AG04449 (cell line): Measurements from ENCODE around the gene GNAI3.

Experiments used
- CTCF ChIA-PET: fragments of 350-600 bp; formaldehyde crosslinking; extraction: SDS; loops from one replicate; lab custom pipeline; 2021; ENCODE audit warnings: antibody characterized with exemption; lab: Yijun Ruan, JAX
- POLR2A ChIA-PET: fragments of 400-600, 350-600 bp; formaldehyde crosslinking; extraction: SDS; loops from one replicate; lab custom pipeline; 2020; ENCODE audit warnings: antibody characterized with exemption, inconsistent platforms; lab: Yijun Ruan, JAX
- DNase-seq: peaks from one replicate; pipeline ENCODE4 v3.0.0-alpha.2; 2010; ENCODE audit warnings: low read depth, low spot score
- H3K4me3 ChIP-seq: 2 replicates; pipeline ENCODE4 v1.5.1; 2011; ENCODE audit warnings: low read depth, mild to moderate bottlenecking, control low read depth, low read length
- CTCF ChIP-seq: IDR thresholded peaks from one replicate; pipeline ENCODE4 v1.5.1; 2011; ENCODE audit warnings: mild to moderate bottlenecking, moderate library complexity, low read length, control low read depth, inconsistent platforms; ENCODE audit not compliant: insufficient read depth; ENCODE audit errors: missing control alignments

GNAI3 gene

GRCh38 chr1:109643385-109644230, 95.2 kb downstream of the GNAI3 start:
- ChIA-PET CTCF (interaction anchor here (0.6 to 18.9 kb wide), 22 partner anchors 10 to 340 kb away, joined by 3 to 830 read pairs (median 5); partner anchors contain the start of genes AHCYL1, AMPD2, EPS8L3 and GNAI3), POLR2A (no interaction called here)
- DNase-seq: no peak
- H3K4me3 ChIP-seq: no peak overlapping the region
- TF ChIP-seq CTCF: peak; percentile 94

- no peak for TF ChIP-seq CTCF
- DNase-seq: no peak
- ChIA-PET CTCF (interaction anchor here (1.2 to 18.9 kb wide), 6 partner anchors 8 to 339 kb away, joined by 3 to 830 read pairs (median 358); partner anchors contain the start of genes AHCYL1, AMPD2, GNAT2 and GPR61), POLR2A (no interaction called here)
- H3K4me3 ChIP-seq: no peak overlapping the region
Observed at GRCh38 chr1:109644670-109645069, 96.3 kb downstream of the GNAI3 start.

- DNase-seq: no peak
- CTCF ChIA-PET: interaction anchor here (0.9 to 16.1 kb wide), 9 partner anchors 10 to 336 kb away, joined by 3 to 344 read pairs (median 5); partner anchors contain the start of gene AHCYL1
- H3K4me3 ChIP-seq: no peak overlapping the region
- POLR2A ChIA-PET: no interaction called here
- no peak for TF ChIP-seq CTCF
Observed at GRCh38 chr1:109649491-109649914, 101.1 kb downstream of the GNAI3 start.

- no peak for DNase-seq
Observed at GRCh38 chr1:109650609-109651008, 102.2 kb downstream of the GNAI3 start.

GRCh38 chr1:109652402-109652801, 104.0 kb downstream of the GNAI3 start:
- TF ChIP-seq CTCF: no peak
- no peak for DNase-seq
- H3K4me3 ChIP-seq: no peak overlapping the region
- CTCF ChIA-PET: interaction anchor here (0.8 to 16.1 kb wide), 8 partner anchors 9 to 359 kb away, joined by 3 to 344 read pairs (median 6); partner anchors contain the start of genes AHCYL1 and EPS8L3
- POLR2A ChIA-PET: no interaction called here

More at GRCh38 chr1:109650609-109651008, 102.2 kb downstream of the GNAI3 start:
- TF ChIP-seq CTCF: no peak
- no peak overlapping the region for H3K4me3 ChIP-seq
- CTCF ChIA-PET: interaction anchor here (0.7 to 16.1 kb wide), 14 partner anchors 9 to 333 kb away, joined by 3 to 344 read pairs (median 4); partner anchors contain the start of gene AHCYL1
- POLR2A ChIA-PET: no interaction called here

- DNase-seq: no peak
- TF ChIP-seq CTCF: no peak
- POLR2A ChIA-PET: no interaction called here
- CTCF ChIA-PET: interaction anchor here (1.0 to 16.1 kb wide), 6 partner anchors 9 to 331 kb away, joined by 3 to 344 read pairs (median 5); partner anchors contain the start of gene AHCYL1
- no peak overlapping the region for H3K4me3 ChIP-seq
Observed at GRCh38 chr1:109653306-109653705, 104.9 kb downstream of the GNAI3 start.
